HK-2 (cell line): ENCODE data around the gene CADM1.

Source experiments
- DNase-seq: peaks from one replicate; pipeline ENCODE4 v3.0.0-alpha.2; 2018; ENCODE audit not compliant: unreplicated experiment

Gene CADM1

GRCh38 chr11:115352805-115353485 lies 151.3 kb downstream of the CADM1 start:
- no peak for DNase-seq

DNA sequence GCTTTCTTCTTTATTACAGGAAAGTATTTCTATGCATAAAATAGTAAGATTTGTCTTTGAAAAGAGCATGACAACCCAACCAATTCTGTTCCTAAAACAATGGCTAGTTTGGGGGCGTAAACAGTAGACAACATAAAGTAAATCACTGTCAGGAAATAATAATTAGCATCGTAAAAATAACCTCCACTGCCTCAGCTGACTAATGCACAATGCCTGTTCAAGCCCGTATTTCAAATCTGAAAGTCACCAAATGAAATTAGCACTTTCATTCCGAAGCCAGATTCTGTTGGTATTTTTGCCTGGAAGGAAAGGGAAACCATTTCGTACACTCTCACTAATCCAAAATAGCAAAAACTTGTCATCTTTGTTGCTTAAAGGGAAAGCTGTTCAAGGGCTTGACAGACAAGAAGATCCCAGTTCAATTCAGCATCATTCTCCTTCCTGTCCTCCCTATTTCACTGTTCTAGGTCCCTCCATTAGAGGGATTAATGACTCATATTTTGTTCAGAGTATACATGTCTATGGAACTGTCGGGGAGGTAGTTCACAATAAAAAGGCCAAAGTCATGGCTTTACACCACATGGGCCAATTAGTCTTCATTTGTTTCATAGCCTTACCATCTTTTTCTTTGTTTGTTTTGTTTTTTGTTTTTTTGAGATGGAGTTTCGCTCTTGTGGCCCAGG lies 154.7 kb downstream of the CADM1 start:
- no peak for DNase-seq

DNA sequence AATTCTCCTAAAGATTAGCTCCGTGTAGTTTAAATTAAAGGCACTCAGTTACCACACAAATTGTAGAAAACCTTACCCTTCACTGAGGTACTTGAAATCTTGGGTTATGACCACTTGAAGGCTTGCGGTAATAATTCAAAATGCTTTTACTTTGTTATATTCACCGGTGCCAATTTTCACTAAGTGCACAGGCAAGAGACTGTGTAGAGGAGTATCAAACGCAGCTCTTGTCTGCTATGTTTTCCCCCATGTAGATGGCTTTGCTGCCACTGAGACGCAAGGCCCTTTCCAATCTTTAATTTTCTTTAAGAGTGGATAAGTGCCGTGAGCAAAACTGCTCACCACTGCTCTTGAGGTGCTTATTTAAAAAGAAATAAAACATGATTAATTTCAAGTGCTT lies 155.8 kb downstream of the CADM1 start:
- no peak for DNase-seq

GRCh38 chr11:115347106-115347505 lies 157.1 kb downstream of the CADM1 start:
- DNase-seq: no peak

- DNase-seq: no peak
These were observed 158.4 kb downstream of the CADM1 start for GRCh38 chr11:115345840-115346239.

GRCh38 chr11:115345361-115345760 lies 158.9 kb downstream of the CADM1 start:
- no peak for DNase-seq

DNA sequence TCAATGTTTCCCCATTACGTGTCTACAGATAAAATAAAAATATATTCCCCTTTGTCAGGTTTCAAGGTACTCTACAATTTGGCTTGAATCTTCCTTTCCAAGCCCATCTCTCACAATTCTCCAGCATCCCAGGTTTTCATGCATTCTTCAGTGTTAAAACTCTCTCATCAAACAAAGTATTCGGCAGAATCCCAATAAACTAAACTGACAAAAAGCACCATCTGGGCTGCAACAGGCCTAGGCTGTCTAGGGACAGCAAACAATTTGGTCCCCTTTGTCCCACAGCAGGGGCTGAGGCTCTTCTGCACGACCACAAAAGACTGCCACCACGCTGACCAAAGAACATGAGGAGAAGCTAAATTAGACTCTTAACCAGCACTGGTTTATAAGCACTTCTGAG lies 159.4 kb downstream of the CADM1 start:
- no peak for DNase-seq

- no peak for DNase-seq
These were observed 162.1 kb downstream of the CADM1 start for GRCh38 chr11:115342142-115342541.

GRCh38 chr11:115340874-115341273 lies 163.3 kb downstream of the CADM1 start:
- DNase-seq: no peak

DNA sequence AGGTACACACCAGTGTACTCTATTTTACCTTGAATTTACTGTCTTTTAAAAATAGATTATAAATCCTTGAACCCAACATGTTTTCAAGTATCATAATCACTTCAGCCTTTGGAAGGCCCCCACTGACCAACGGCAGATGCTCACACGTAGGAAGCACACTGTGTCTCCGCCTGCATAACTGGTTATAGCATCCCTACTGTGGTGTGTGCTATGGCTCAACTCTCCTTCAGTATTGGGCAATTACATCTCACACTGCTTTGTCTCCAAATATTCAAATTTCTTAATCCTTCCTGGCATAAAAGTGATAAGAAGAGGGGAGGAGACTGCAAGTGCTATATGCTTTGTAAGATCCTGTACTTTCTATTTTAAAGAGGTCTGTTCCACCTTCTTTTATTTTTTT lies 165.7 kb downstream of the CADM1 start:
- no peak for DNase-seq

- no peak for DNase-seq
These were observed 169.1 kb downstream of the CADM1 start for GRCh38 chr11:115334932-115335788.

DNA sequence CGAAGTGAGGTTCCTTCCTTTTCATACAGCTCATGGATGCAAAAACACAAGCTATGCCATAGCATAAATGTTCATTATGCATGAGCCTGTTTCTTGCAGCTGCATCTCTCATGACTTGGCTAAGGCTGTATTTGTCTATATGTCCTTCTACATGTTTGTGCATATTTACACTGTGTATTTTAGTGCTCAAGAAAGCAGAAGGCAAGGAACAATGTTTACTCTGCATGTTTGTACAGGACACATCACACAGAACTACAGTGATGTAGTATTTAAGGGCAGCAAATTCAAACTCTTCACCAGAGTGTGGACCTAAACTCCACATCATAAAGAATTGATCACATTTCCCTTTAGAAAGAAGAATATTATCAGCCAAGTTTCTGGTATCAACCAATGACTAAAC lies 170.3 kb downstream of the CADM1 start:
- no peak for DNase-seq

DNA sequence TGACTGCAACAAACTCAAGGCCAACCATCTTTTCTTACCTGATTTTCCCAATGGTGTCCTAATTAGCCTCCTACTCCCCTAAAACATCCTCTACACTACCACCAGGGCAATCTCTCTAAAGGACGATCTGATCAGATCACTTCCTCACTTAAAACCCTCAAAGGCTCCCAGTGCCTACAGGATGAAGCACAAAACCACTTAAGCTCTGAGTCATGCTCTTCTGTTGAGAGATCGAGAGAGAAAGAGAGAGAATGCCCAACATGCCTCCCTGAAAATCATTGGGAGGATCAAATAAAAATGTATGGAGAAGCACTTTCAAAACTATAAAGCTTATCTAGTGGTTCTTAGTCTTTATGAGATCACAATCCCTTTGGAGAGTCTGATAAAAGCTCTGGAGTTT lies 171.1 kb downstream of the CADM1 start:
- DNase-seq: no peak

DNA sequence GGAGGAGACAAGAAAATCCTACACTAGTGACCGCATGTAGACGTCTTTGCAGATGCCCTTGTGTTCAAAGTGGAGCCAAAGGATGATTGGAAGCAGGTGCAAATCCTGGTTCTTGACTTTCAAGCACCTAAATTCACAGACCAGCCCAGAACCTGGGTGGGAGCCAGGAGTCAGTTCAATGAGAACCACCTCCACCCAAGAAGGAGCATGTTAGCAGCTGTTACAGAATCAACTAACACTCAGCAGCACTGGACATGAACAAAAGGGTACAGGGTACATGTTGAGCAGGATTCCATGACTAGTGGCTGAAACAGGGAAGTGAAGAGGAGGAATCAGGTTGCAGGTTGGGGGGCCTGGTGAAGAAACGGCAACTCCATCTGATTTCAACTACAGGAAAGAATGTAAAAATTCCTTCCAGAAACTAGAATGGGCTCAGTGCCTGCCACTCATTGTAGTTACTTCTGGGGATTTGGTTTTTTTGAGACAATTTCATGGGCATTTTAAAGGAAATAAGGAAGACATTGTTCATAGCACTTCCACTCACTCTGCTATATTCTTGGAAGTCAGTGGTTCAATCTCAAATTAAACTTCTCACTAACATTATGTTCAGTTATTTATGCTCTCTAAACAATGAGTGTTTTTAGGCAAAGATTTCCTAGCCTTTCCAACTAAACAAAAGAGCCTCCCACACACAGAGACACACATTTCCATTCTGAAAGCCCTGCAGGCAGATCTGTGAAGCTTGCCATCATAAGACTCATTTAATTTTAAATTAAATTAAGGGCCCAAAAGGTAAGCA lies 173.3 kb downstream of the CADM1 start:
- no peak for DNase-seq

GRCh38 chr11:115326526-115326925 lies 177.7 kb downstream of the CADM1 start:
- DNase-seq: no peak

DNA sequence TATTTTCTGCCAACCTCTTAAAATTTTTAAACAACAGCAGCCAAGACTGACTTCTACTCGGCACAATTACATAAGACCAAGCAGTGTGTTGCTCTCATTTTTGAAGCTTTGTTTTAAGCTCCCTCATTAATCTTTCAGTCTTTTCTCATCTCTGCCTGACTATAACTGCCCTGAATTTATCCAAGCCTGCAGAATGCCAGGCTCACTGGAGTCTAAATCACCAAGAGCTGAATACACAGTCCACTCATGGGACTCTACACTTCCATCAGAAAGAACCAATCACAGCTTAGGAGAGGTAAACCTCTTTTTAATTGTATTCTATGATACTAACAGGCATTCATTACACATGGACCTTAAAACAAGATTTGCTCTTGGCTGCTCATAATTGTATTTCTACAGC lies 178.7 kb downstream of the CADM1 start:
- DNase-seq: no peak

GRCh38 chr11:115324581-115325432 lies 179.4 kb downstream of the CADM1 start:
- peak; percentile 8 for DNase-seq

DNA sequence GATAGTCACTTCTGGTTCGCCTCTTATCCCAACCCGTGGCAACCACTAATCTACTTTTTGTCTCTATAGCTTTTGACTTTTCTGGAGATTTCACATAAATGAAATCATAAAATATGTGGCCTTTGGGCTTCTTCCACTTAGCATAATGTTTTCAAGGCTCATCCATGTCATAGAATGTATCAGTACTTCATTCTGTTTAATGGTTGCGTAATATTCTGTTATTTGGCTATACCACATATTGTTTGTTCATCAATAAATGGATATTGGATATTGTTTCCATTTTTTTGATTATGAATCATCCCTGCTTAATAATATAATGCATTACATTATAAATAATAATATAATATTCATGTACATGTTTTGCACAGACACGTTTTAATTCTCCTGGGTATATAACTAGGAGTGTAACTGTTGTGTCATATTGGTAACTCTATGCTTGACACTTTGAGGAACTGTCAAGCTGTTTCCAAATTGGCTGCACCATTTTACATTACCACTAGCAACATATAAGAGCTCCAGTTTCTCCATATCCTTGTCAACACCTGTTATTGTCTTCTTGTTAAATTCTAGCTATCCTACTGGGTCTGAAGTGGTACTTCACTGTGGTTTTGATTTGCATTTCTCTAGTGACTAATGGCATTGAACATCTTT lies 181.5 kb downstream of the CADM1 start:
- no peak for DNase-seq

DNA sequence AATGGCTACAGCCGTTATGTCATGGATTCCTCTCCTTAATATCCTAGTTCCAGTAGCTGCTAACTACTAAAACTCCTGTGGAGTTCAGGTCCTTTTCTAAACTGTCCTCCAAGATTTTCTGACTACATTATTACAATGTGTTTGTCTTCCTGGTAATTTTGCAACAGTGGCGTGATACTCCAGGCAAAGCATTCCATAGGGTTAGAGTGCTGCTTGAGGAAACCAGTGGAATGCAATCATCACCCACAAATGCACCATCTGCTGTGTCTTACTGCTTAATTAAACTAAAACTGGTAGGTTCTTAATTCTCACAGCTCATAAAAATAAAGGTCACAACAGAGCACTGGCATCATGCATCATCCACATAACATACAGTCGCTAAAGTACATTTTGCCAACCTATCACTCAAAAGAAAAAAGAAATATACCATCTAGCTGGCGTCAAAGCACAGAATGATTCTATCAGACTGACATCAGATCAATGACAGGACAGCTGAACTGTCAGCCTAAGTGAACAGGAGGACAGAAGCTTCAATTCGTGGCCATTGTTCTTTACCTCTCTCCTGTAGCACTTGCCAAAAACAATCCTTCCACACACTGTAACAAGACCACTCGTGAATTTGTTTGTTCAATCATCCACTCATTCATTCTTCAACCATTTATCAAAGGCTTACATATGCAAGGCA lies 182.5 kb downstream of the CADM1 start:
- DNase-seq: no peak
